Glomerular visceral epithelial cell (primary cell): Measurements from ENCODE around the gene TGM2.
A peak's percentile ranks its signal among the peaks of the same experiment; 100 is the strongest.

Experiments used
- DNase-seq: peaks from one replicate; pipeline ENCODE4 v3.0.0-alpha.2; 2016; ENCODE audit errors: extremely low spot score

TGM2 gene

DNA sequence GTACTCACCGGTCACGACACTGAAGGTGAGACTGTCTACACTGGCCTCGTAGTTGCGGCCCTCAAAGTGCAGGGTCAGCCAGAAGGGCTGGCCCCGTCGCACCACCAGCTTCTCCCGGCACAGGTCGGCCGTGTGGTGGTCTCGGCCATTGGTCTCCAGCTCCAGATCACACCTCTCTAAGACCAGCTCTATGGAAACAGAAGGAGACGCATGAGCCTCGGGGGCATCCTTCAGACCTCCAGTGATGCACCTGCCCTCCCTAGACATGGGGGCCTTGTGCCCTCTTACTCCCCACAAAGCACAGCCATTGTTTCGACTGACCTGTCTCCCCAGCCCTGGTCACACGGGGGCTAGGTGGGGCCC, 3.7 kb downstream of the TGM2 start:
- DNase-seq: no peak

DNA sequence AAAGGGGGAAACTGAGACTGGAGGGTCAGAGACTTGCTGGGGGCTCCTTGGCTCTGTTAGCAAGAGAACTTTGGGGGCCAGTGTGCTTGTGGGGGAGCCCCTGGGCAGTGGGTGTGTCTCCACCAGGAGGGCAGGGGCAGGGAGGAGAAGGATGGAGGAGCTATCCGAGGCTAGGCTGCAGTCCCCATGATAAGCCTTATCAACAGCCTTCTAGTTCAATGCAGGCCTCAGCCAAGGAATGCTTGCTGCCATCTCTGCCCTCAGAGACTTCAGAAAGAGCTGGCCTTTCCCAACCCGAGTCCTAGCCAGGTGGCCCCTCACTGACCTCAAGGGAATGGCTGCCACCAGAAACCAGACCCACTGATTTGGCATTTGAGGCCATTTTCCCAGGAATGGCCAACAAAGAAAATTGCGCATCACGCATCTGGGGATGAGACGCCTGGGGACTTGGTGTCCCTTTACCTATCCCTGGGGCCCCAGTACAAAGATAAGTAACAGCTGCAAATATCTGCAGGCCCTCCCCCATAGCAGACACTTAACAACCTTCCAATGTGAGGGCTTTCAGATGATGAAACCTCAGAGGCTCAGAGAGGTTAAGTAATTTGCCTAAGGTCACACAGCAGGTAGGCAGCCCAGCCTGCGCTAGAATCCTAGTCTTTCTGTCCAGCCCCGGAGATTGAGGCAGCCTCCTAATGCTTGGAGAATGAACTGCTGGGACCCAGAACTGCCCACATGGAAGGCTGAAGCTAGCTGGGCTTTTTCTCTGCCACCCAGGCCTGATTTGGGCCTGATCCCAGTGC, 4.9 kb downstream of the TGM2 start:
- no peak for DNase-seq

DNA sequence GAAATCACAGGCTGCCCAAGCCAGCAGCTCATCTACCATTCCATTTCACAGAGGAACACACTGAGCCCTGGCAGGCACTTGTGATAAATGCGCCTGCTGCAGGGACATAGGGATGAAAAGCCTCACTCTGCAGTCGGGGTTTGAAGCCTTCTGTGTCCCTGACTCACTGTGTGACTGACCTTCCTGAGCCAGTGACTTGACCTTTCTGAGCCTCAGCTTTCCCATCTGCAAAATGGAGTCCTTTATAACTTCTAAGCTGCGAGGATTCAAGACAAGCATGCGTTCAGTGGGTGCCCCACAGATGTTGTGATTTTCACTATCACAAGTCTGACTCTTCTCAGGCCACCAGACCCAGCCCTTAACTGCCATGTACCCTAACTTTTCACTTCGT, 5.5 kb downstream of the TGM2 start:
- DNase-seq: no peak

DNA sequence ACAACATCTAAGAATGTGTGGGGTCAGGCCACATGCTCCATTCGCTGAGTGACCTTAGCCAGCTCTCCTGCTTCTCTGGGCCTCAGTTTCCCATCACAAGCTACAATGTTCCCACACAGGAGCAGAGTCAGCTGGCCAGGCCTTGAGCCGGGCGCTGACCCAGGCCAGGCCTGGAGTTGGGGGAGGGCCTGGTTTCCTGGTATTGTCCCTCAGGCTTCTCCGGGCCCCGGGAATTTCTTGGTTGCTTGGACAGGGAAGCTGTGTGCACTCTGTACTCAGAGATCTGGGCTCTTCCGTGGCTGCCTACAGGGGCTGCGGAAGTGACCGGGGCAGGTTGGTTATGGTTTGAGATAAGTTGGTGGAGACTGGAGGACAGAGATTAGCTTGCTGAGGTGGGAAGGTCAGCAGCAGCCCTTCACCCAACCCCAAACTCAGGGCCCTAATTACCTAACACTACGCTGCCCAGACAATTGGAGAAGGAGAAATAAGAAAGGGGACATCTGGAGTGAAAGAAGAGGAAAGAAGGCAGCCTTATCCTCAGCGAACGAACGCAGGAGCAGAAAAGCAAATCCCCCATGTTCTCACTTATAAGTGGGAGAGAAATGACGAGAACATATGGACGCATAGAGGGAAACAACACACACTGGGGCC, 6.2 kb downstream of the TGM2 start:
- no peak for DNase-seq

DNA sequence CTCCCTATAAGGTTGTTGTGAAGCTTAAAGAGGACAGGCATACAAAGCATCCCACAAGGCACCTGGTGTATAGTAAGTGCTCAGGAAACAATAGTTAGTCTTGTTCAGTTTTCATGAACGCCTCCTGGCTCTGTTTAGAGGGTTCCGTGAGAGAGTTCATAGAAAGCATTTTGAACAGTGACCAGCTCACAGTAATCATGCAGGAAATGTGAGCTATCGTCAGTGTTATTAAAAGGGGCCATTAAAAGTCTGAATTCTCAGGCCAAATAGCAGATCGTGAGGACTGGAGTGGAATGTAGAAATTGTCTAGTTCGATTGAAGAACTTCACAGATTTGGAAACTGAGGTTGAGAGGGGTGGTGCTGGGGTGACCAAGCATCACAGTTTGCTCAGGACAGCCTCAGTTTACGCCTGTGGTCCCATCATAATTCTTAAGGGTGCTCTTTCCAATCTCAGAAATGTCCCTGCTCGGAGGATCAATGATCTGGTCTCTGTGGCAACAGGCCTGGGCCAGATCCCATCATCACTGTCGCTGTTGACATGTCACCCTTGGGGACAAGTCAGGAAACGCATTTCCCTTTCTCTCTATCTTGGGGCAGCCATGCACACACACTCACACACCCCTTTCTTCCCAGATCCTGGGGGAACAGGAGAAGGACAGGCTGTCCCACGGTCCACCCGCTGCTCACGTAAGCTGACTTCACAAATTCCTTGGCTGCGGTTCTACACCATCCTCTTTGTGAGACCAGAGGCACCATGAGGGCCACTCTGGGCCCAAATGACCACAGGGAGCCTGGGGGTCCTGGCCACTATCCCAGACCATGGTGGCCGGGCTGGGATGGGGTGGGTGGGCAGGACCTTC, 7.2 kb downstream of the TGM2 start:
- no peak for DNase-seq

DNA sequence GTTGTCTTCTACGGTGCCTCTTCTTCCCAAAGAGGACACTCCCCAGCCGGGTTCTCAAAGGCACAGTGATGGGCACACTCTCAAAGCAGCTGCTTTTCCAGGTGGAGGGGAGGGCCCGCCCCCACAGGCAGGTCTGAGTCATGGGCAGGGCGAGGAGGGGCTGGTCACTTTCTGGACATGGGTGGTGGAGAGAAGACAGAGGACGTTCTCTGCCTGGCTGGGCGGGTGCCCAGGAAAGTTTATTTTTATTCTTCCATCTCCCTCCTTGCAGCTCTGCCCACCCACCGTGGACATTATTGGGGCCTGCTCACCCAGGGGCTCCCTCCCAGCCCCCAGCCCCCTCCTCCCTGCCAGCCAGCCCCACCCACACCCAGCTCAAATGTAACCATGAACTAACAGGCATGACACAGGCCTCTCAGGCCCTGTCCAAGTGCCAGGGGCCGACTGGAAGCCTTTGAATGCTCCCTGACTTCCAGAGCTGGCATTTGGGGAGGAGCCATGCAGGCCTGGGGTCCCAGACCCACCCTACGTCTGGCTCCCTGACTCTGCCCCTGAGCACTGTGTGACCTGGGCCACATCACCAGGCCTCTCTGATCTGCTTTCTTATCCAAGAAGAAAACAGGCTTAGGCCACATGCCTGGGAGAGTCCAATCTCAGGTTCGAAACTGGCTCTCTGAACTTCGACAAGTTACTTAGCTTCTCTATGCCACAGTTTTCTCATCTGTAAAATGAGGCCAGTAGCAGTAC, 8.0 kb downstream of the TGM2 start:
- peak; percentile 31 for DNase-seq

DNA sequence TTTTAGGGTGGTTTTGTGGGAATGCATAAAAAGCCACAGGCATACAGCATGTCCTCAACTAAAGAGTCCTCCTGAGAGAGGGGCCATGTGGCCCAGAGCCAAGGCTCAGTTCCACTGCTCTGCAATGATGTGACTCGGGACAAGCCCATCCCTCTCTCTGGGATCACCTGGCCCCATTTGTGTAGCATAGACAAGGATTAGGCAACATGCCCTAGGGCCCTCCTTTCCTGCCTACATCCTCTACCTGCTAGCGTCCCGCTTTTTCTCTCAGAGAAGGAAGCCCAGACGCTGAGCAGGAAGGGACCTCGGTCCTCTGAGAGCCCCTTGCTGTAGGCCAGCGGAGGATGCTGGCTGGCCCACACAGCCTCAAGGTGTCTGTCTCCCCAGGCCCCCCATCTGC, 8.8 kb downstream of the TGM2 start:
- no peak for DNase-seq

DNA sequence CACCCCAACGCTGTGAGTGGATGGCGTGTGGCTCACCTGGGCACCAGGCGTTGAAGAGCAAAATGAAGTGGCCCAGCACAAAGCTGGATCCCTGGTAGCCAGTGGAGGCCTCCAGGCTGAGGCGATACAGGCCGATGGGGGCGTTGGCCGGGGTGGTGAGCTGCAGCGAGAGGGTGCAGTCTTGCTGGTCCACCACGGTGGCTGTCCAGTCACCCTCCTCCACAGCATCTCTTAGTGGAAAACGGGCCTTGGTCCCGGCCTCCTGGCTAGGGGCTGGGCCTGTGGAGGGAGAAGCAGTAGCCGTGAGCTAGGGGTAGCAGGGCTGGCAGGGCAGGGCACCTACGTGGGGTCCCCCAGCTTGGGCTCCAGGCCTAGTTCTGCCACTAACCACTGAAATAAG, 9.3 kb downstream of the TGM2 start:
- DNase-seq: no peak

DNA sequence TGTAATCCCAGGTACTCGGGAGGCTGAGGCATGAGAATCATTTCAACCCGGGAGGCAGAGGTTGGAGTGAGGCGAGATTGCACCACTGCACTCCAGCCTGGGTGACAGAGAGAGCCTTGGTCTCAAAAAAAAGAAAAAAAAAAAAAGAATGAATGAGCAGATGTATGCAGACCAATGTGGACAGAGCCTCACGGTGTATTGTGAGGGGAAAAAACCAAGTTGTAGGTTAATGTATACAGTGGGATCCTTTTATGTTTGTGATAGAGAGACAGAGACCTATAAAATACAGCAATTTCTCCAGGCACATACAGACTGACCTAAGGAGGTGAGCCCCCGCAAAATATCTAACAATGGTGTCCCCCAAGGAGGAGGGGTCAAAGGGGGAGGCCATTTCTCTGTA, 11.7 kb downstream of the TGM2 start:
- no peak for DNase-seq

DNA sequence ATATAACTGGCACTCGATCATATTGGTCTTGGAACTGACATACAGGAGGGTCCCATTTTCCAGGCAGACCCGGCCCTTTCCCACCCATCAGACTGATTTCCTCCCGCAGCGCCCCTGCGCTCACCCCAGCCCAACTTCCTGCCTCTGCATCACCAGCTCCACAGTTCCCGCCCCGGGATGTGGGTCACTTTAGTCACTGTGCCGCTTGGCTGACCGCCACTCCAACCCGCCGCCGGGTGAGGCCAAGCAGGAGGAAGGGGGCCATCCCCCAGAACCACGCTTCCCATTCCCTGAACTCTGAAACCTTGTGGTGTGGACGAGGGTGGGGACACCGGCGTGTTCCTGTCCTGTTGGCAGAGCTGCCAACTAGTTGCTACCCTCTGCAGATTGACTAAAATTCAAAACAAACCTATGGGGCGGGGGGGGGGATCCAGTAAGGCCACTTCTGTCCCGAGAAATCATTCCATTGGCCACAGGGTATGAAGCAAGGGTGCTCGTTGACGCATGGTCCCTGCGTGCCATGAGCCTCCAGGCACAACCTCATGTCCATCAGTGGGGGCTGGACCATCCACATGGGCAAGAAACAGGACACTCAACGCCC, 12.3 kb downstream of the TGM2 start:
- peak; percentile 97 for DNase-seq

DNA sequence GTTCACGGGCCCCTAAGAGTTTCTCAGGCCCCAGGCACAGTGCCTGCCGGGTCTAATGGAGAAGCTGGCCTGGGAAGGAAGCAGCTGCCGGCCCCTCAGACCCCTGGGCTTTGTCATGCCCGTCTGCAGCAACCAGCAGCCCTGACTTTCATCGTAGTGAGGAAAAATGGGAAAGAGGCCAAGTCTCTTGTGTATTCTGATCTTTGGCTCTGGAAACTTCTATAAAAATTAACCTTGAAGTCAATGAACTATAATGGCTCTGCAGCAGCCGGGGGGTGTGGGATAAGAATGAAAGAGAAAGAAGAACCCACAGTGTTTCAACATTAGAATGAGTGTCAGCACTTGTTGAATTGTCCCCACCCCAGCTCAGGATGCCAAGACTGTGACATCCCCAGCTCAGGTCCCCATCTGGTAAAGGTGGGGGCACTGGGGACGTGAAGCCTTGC, 12.9 kb downstream of the TGM2 start:
- peak; percentile 91 for DNase-seq

DNA sequence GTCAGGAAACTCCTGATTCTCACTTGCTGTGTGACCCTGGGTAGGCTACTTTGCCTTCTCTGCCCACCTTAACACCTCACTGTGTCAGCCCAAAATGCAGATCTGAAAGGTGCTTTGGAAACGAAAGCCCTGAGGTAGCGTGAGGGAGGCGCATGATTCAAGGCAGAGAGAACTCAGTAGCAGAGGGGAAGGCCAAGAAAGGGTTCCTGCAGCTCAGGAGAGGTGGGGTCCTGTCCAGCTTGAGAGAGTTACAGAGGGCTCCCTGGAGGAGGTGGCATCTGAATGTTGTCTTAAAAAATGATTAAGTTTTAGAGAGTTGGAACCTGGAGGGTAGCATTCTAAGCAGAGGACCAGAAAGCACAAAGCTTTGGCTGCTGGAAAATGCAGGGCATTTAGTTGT, 13.6 kb downstream of the TGM2 start:
- no peak for DNase-seq

DNA sequence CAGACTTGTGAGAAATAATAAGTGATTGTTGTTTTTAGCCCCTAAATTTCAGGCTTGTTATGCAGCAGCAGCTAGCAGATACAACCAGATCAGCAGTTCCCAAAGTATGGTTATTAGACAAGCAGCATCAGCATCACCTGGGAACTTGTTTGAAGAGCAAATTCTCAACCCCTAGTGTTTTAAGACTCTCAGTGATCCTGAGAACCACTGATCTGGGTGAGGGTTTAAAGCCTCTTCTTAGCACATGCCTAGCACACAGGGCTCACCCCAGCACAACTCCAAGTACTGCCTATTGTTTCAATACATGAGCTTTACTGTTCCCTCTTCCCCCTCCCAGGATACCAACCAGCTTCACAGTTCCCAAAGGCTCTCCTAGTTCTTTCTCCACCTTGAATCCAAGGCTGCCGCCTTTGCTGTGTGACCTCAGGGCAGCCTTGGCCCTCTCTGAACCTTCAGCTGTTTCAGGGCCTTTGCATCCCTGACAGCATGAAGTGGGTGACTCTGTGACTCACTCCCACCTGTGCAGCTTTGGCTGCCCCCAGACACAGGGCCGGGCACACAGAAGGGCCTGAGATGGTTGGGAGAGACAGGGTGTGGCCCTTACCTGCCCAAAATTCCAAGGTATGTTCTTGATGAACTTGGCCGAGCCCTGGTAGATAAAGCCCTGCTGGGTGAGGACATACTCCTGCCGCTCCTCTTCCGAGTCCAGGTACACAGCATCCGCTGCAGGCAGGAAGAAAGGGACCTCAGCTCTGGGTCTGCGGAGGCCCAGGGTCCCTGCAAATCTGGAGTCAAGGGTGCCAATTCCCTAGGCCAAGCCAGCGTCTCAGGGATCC, 14.5 kb downstream of the TGM2 start:
- DNase-seq: no peak

DNA sequence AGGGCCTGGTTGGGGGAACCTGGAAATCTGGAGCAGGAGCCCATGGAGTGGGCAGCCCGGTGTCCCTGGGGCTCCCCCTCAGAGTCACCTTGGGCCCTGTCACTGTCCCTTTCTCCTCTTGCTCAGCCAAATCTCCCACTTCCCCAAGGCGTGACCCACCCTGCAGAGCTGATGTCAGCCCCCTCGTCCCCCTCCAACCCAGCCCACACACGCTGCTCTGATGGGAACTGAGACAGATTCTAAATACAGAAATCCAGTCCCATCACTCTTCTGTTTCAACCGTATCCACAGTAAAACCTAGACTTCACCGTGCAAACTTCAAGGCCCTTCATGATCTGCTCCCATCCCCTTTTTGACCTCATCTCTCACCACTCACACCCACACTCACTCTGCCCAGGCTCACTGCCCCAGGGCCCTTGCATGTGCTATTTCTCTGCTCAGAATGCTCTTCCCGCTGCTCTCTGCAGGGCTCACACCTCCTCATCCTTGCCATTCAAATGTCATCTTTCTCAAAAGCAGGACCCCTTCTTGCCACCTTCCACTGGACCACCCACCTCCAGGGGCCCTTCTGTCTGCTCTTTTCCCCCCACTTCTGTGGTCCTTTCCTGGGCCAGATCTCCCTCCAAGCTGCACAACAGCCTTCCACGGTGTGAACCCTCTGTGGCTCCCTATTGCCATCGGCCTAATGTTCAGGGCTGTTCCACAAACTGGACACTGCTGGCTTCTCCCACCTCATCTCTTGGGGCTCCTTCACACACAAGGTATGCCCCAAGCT, 16.6 kb downstream of the TGM2 start:
- no peak for DNase-seq

DNA sequence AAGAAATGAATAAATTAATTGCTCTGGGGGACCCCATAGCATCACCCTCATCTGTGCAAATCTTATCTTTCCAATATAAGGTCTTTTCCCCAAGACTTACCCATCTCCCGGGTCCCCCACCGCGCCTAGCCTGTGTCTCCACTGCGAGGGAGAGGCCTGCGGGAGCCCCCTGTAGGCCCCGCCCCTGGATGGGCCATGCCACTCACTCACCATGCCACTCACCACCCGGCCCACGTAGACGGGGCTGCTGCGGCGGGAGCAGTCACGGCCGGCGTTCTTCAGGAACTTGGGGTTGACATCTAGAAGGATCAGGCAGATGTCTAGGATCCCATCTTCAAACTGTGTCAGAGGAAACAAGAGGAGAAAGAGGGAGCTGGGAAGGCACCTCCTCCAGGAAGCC, 17.3 kb downstream of the TGM2 start:
- no peak for DNase-seq

DNA sequence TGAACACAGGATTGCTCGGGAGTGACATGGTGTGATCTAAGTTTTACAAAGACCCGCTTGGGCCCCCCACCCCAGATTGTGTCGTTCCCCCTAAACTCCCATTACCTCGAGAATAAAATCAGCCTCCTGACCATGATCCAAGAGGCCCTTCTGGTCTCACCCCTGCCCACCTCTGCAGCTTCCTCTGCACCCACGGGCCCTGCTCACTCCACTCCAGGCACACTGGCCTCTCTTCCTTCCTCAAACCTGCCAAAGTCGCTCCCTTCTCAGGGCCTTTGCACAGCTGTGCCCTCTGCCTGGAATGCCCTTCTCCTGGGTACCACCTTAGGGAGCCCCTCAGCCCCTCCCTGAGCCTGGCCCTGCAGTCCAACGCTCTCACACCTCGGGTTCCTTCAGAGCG, 17.9 kb downstream of the TGM2 start:
- DNase-seq: no peak

DNA sequence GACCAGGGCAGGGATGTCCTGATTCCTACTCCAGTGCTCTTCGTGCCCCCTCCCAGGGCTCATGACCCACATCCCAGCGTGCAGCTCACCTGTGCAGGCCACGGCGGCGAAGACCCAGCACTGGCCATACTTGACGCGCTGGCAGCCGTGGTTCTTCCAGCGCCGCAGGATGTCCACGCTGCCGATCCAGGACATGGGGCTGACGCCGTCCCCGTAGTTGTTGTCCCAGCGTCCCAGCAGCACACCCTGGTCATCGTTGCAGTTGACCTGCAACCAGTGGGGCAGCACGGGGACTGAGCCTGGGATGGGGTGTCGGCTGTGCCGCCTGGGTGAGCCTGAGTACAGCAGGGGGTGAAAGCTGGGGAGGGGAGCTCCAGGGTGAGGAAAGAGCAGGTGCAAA, 18.4 kb downstream of the TGM2 start:
- no peak for DNase-seq

DNA sequence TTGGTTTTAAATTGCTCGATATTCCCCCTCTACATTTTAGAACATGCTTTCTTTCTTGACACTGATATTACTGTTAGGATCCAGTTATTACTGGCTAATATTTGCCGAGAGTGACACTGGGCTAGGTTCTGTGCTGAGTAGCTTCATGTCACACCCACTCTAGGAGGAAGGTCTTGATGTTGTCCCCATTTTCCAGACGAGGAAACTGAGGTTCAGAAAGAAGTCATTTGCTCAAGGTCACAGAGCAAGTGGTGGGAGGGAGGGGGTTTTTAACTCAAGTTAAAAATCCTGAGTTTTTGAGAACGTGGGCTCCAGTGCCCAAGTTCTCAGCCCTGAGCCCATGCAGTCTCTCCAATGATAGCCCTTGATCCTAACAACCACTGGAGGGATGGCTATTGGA, 18.9 kb downstream of the TGM2 start:
- no peak for DNase-seq

DNA sequence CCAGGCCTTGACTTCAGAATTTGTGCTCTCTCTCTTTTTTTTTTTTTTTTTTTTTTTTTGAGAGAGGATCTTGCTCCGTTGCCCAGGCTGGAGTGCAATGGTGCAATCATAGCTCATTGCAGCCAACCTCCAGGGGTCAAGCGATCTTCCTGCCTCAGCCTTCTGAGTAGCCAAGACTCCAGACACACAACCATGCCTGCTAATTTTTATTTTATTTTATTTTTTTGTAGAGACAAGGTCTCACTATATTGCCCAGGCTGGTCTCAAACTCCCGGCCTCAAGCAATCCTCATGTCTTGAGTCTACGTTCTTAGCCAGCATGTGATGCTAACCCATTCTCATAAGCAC, 19.4 kb downstream of the TGM2 start:
- DNase-seq: no peak
